PFSK-1 (cell line): ENCODE measurements around the gene UVSSA.

Experiments used
- FOXP2 ChIP-seq: optimal IDR thresholded peaks from 2 replicates; pipeline ENCODE3; 2011; ENCODE audit warnings: borderline replicate concordance, control low read depth, inconsistent platforms; ENCODE audit not compliant: insufficient read depth; ENCODE audit errors: extremely low read length, extremely low read depth
- POLR2AphosphoS5 ChIP-seq: IDR thresholded peaks from 2 replicates; pipeline ENCODE4 v1.6.1; 2012; ENCODE audit warnings: low read depth, mild to moderate bottlenecking, control low read depth, low read length, moderate library complexity
- REST ChIP-seq, 2 experiments: IDR thresholded peaks; 2 replicates each; pipeline versions ENCODE4 v1.6.1 to v1.8.0; 2011 to 2012; ENCODE audit warnings: low read depth in 2 of 2, low read length in 2 of 2, control low read depth in 1 of 2, inconsistent platforms in 1 of 2, mild to moderate bottlenecking in 1 of 2, moderate library complexity in 1 of 2; ENCODE audit not compliant: insufficient read depth in 1 of 2
- SIN3A ChIP-seq: IDR thresholded peaks from 2 replicates; pipeline ENCODE4 v1.6.1; 2012; ENCODE audit warnings: mild to moderate bottlenecking, low read length, moderate library complexity, borderline replicate concordance; ENCODE audit not compliant: insufficient read depth
- TAF1 ChIP-seq: IDR thresholded peaks from 2 replicates; pipeline ENCODE4 v1.6.1; 2012; ENCODE audit warnings: low read length, control low read depth, borderline replicate concordance; ENCODE audit not compliant: insufficient read depth

Gene UVSSA

GRCh38 chr4:1353186-1354055, 6.4 kb downstream of the UVSSA start:
- TF ChIP-seq POLR2AphosphoS5 (no peak), FOXP2 (no peak), REST (IDR thresholded peaks at IDR 0.05; ENCODE audit: insufficient read depth in 1 of 2, low read depth in 2 of 2, low read length in 2 of 2) (no peak), SIN3A (no peak), TAF1 (no peak)

GRCh38 chr4:1354136-1354982, 7.4 kb downstream of the UVSSA start:
- no peak for TF ChIP-seq TAF1
- TF ChIP-seq REST (IDR thresholded peaks at IDR 0.05; ENCODE audit: insufficient read depth in 1 of 2, low read depth in 2 of 2, low read length in 2 of 2), result no peak
- no peak for TF ChIP-seq FOXP2
- TF ChIP-seq SIN3A, result no peak
- TF ChIP-seq POLR2AphosphoS5, result no peak

- TF ChIP-seq REST (IDR thresholded peaks at IDR 0.05; ENCODE audit: insufficient read depth in 1 of 2, low read depth in 2 of 2, low read length in 2 of 2) (no peak), SIN3A (no peak), POLR2AphosphoS5 (no peak), TAF1 (no peak), FOXP2 (no peak)
Measured at GRCh38 chr4:1354983-1355275, 7.9 kb downstream of the UVSSA start.

GRCh38 chr4:1355378-1355777, 8.4 kb downstream of the UVSSA start:
- TF ChIP-seq REST (IDR thresholded peaks at IDR 0.05; ENCODE audit: insufficient read depth in 1 of 2, low read depth in 2 of 2, low read length in 2 of 2) (no peak), POLR2AphosphoS5 (no peak), TAF1 (no peak), SIN3A (no peak), FOXP2 (no peak)
